ENCODE results near the gene HIRIP3.

The HIRIP3 gene

DNA sequence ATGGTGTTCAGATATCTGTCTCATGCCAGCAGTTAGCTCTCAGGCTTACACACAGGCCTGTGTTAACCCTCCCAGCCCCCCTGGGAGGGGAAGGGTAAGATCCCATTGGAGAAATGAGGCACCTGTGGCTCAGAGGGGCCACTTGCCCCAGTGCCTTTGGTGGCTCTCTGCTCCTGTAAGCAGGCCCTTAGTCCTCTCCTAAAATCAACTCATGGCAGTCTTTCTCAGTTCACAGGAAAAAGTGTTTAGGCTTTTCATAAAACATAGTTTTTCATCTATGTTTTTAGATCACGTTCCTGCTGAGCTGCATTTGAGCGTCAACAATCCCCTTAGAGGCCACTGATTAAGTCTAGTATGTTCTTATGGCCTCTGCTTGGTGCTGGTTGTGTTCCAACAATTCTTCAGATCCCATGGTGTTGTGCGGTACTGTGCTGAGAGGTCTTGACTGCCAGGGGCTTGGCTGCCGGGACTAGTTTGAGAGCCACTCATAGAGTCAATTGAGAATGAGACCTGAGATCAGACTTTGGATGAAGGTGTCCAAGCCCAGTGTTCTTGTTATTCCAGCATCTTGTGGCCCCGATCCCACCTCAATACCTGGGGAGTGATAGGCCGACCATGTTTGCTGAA is 11.2 kb downstream of the HIRIP3 start:
- no peak overlapping the region for H3K27ac ChIP-seq (replicated peaks)
- DNase-seq (ENCODE audit: low read depth in 1 of 2, low spot score in 1 of 2): no peak

DNA sequence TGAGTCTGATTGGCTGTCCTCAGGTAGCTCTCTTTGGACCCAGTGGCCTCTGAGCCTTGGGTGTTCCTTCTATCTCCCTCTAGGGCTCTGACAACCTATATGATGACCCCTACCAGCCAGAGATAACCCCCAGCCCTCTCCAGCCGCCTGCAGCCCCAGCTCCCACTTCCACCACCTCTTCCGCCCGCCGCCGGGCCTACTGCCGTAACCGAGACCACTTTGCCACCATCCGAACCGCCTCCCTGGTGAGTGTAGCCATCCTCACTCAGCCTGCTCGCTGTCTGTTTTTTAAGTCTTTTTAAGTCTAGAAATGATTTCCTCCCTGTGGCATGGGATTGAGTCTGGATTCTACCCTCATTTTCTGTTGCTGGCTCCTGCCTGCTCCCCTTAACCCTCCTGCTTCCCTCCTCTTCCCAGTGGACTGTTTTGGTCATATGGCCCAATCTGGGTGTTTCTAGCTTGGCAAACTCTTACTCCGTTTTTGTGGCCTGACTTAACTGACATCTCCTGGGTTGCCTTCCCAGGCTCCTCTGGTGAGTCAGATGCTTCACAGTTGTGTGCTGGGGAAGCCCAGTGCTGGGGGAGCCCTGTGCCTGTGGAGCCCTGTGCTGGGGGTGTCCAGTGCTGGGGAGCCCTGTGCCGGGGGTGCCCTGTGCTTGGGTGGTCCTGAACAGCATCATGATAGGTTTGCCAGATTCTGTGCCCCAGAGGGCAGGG is 11.8 kb downstream of the HIRIP3 start:
- TF ChIP-seq, protein P1, sequence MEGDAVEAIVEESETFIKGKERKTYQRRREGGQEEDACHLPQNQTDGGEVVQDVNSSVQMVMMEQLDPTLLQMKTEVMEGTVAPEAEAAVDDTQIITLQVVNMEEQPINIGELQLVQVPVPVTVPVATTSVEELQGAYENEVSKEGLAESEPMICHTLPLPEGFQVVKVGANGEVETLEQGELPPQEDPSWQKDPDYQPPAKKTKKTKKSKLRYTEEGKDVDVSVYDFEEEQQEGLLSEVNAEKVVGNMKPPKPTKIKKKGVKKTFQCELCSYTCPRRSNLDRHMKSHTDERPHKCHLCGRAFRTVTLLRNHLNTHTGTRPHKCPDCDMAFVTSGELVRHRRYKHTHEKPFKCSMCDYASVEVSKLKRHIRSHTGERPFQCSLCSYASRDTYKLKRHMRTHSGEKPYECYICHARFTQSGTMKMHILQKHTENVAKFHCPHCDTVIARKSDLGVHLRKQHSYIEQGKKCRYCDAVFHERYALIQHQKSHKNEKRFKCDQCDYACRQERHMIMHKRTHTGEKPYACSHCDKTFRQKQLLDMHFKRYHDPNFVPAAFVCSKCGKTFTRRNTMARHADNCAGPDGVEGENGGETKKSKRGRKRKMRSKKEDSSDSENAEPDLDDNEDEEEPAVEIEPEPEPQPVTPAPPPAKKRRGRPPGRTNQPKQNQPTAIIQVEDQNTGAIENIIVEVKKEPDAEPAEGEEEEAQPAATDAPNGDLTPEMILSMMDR (IDR thresholded peaks at IDR 0.05; ENCODE audit: insufficient read depth, low read length): no peak
- TF ChIP-seq GABPA (IDR thresholded peaks at IDR 0.05; ENCODE audit: low read depth) (no peak), POLR2AphosphoS5 (IDR thresholded peaks at IDR 0.05; ENCODE audit: low read depth) (no peak), SPI1 (IDR thresholded peaks at IDR 0.05; ENCODE audit: borderline replicate concordance, low read depth) (no peak)
- TF ChIP-seq, protein P2, sequence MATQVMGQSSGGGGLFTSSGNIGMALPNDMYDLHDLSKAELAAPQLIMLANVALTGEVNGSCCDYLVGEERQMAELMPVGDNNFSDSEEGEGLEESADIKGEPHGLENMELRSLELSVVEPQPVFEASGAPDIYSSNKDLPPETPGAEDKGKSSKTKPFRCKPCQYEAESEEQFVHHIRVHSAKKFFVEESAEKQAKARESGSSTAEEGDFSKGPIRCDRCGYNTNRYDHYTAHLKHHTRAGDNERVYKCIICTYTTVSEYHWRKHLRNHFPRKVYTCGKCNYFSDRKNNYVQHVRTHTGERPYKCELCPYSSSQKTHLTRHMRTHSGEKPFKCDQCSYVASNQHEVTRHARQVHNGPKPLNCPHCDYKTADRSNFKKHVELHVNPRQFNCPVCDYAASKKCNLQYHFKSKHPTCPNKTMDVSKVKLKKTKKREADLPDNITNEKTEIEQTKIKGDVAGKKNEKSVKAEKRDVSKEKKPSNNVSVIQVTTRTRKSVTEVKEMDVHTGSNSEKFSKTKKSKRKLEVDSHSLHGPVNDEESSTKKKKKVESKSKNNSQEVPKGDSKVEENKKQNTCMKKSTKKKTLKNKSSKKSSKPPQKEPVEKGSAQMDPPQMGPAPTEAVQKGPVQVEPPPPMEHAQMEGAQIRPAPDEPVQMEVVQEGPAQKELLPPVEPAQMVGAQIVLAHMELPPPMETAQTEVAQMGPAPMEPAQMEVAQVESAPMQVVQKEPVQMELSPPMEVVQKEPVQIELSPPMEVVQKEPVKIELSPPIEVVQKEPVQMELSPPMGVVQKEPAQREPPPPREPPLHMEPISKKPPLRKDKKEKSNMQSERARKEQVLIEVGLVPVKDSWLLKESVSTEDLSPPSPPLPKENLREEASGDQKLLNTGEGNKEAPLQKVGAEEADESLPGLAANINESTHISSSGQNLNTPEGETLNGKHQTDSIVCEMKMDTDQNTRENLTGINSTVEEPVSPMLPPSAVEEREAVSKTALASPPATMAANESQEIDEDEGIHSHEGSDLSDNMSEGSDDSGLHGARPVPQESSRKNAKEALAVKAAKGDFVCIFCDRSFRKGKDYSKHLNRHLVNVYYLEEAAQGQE (IDR thresholded peaks at IDR 0.05; ENCODE audit: insufficient replicate concordance, low read depth): no peak
- no peak for DNase-seq (ENCODE audit: low read depth in 1 of 2, low spot score in 1 of 2)
- Histone ChIP-seq H3K4me3 (replicated peaks; ENCODE audit: insufficient read depth, low read length) (no peak overlapping the region), H3K27ac (replicated peaks) (no peak overlapping the region), H3K27me3 (ENCODE audit: insufficient read depth, poor library complexity, severe bottlenecking) (no peaks in the 10 kb centered on the region)

More for the DNA sequence above, 11.2 kb downstream of the HIRIP3 start:
- Histone ChIP-seq H3K27me3 (ENCODE audit: insufficient read depth, poor library complexity, severe bottlenecking) (no peaks in the 10 kb centered on the region), H3K4me3 (replicated peaks; ENCODE audit: insufficient read depth, low read length) (no peak overlapping the region)
- TF ChIP-seq, protein P2 (IDR thresholded peaks at IDR 0.05; ENCODE audit: insufficient replicate concordance, low read depth): no peak
- no peak for TF ChIP-seq POLR2AphosphoS5 (IDR thresholded peaks at IDR 0.05; ENCODE audit: low read depth)

DNA sequence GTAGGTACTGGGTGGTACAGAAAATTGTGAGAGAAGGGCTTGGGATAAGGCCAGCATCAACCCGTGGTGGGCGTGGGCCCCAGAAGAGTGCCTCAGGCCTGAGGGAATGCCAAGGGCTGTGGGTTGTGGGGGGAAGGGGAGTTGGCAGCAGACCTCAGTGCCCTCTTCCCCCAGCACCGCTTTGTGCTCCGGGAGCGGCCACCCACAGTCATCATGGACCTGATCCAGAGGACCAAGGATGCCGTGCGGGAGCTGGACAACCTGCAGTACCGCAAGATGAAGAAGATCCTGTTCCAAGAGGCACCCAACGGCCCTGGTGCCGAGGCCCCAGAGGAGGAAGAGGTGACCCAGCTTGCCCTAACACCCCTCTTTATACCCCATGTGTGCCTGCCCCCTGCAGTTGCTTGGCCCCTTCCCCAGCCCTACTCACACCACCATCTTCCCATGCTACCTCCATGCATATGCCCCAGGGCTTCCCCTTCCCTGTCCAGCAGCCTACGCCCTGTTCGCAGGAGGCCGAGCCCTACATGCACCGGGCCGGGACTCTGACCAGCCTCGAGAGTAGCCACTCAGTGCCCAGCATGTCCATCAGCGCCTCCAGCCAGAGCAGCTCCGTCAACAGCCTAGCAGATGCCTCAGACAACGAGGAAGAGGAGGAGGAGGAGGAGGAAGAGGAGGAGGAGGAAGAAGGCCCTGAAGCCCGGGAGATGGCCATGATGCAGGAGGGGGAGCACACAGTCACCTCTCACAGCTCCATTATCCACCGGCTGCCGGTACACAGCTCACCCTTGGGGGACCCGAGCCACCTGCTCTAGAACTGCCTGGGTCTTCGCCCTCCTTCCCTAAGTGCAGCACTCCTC is 12.6 kb downstream of the HIRIP3 start:
- no peak for DNase-seq (ENCODE audit: low read depth in 1 of 2, low spot score in 1 of 2)
- H3K4me3 ChIP-seq (replicated peaks; ENCODE audit: insufficient read depth, low read length): no peak overlapping the region
- no peak overlapping the region for H3K27ac ChIP-seq (replicated peaks)
- H3K27me3 ChIP-seq (ENCODE audit: insufficient read depth, poor library complexity, severe bottlenecking): no peaks in the 10 kb centered on the region
- TF ChIP-seq GABPA (IDR thresholded peaks at IDR 0.05; ENCODE audit: low read depth) (no peak), POLR2AphosphoS5 (IDR thresholded peaks at IDR 0.05; ENCODE audit: low read depth) (no peak), SPI1 (IDR thresholded peaks at IDR 0.05; ENCODE audit: borderline replicate concordance, low read depth) (no peak)
- TF ChIP-seq, protein P2 (IDR thresholded peaks at IDR 0.05; ENCODE audit: insufficient replicate concordance, low read depth): no peak
